ENCODE results near the gene CGB7. TPM values are rescaled to one million over a fixed set of nuclear protein-coding genes. Genes with fewer than 3 reads are reported as not detected.
A peak's percentile ranks its signal among the peaks of the same experiment; 100 is the strongest.

The CGB7 gene
- total RNA-seq, 1 experiment from 2014 or later: 1.2 TPM

DNA sequence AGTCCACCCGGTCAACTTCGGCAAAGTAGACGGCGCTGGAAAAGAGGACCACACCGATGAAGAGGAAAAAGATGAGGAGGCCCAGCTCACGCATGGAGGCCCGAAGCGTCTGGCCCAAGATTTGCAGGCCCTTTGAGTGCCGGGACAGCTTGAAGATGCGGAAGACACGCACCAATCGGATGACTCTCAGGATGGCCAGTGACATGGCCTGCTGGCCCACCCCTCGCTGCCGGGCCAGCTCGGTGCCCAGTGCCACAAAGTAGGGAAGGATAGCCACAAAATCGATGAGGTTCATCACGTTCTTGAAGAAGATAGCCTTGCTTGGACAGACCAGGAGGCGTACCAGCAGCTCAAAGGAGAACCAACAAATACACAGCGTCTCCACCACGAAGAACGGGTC is 12.9 kb upstream of the CGB7 start:
- Histone ChIP-seq H2AFZ (ENCODE audit: low read length) (no peak overlapping the region), H4K8ac (replicated peaks; ENCODE audit: insufficient read length, low read depth, low read length) (no peak overlapping the region), H3K4me1 (ENCODE audit: insufficient read depth, low read length) (peaks cover 2% of the 10 kb centered on the region; the same call in 1 of the 2 replicates), H2BK12ac (ENCODE audit: insufficient read length, low read depth, low read length) (no peak overlapping the region), H2BK15ac (ENCODE audit: low read depth, low read length) (no peak overlapping the region), H3K27ac (ENCODE audit: insufficient read length, low read depth, low read length) (no peak overlapping the region), H2AK5ac (ENCODE audit: insufficient read length, low read length) (no peak overlapping the region), H3K14ac (ENCODE audit: insufficient read depth, low read length) (no peak overlapping the region), H3K23me2 (ENCODE audit: insufficient read length, low read depth, low read length, poor library complexity, severe bottlenecking) (peaks cover 1% of the 10 kb centered on the region), H3K79me1 (ENCODE audit: insufficient read depth, low read depth, low read length, poor library complexity, severe bottlenecking) (no peaks in the 10 kb centered on the region), H3K27me3 (ENCODE audit: insufficient read depth, low read length) (peaks cover 49% of the 10 kb centered on the region), H4K5ac (ENCODE audit: insufficient read length, low read depth, low read length) (no peak overlapping the region), H3K4me2 (ENCODE audit: insufficient read depth, insufficient read length, low read length) (no peak overlapping the region), H3T11ph (ENCODE audit: low read length) (no peak overlapping the region), H3K23ac (ENCODE audit: insufficient read length, low read depth, low read length) (no peak overlapping the region), H3K18ac (ENCODE audit: insufficient read length, low read depth, low read length) (no peak overlapping the region), H3K56ac (ENCODE audit: insufficient read length, low read depth, low read length) (no peak overlapping the region), H4K91ac (ENCODE audit: insufficient read length, low read depth, low read length) (no peak overlapping the region), H3K9ac (ENCODE audit: extremely low read depth, insufficient read length, low read length) (no peak overlapping the region), H2BK5ac (ENCODE audit: insufficient read length, low read length) (no peak overlapping the region), H3K4ac (ENCODE audit: low read depth, low read length) (no peak overlapping the region), H2BK20ac (ENCODE audit: low read depth, low read length, poor library complexity, severe bottlenecking) (no peak overlapping the region), H3K79me2 (ENCODE audit: insufficient read depth, low read length) (no peaks in the 10 kb centered on the region), H2BK120ac (ENCODE audit: low read depth, low read length, poor library complexity, severe bottlenecking) (no peak overlapping the region), H4K20me1 (ENCODE audit: control insufficient read depth, insufficient read depth, insufficient read length) (no peaks in the 10 kb centered on the region), H3K9me3 (ENCODE audit: control insufficient read depth, low read depth, low read length) (no peaks in the 10 kb centered on the region)
- H3K9me3 Mint-ChIP-seq: peaks cover 9 to 18% of the 10 kb centered on the region in 2 experiments; a peak in 4 of 5 replicates
- no peak for DNase-seq
- peaks cover 93% of the 10 kb centered on the region for H3K27me3 Mint-ChIP-seq (ENCODE audit: low read depth)
- WGBS (ENCODE audit: extremely low coverage, insufficient read length, low lambda C conversion rate): no CpG with 5 or more reads among the region's 21 CpGs
- H3K36me3 Mint-ChIP-seq (ENCODE audit: insufficient read depth in 1 of 3, low read depth in 3 of 3): peaks cover 0 to 4% (median 3%) of the 10 kb centered on the region in 3 experiments; a peak in 3 of 7 replicates
- TF ChIP-seq, protein P1, sequence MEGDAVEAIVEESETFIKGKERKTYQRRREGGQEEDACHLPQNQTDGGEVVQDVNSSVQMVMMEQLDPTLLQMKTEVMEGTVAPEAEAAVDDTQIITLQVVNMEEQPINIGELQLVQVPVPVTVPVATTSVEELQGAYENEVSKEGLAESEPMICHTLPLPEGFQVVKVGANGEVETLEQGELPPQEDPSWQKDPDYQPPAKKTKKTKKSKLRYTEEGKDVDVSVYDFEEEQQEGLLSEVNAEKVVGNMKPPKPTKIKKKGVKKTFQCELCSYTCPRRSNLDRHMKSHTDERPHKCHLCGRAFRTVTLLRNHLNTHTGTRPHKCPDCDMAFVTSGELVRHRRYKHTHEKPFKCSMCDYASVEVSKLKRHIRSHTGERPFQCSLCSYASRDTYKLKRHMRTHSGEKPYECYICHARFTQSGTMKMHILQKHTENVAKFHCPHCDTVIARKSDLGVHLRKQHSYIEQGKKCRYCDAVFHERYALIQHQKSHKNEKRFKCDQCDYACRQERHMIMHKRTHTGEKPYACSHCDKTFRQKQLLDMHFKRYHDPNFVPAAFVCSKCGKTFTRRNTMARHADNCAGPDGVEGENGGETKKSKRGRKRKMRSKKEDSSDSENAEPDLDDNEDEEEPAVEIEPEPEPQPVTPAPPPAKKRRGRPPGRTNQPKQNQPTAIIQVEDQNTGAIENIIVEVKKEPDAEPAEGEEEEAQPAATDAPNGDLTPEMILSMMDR (conservative IDR thresholded peaks at IDR 0.05): no peak
- H3K4me3 Mint-ChIP-seq: peak overlapping the region in 1 of 2 experiments; percentile 18; a peak in 1 of 5 replicates
- H3K27ac Mint-ChIP-seq: no peak overlapping the region
- H3K4me1 Mint-ChIP-seq: peaks cover 21 to 48% of the 10 kb centered on the region in 2 experiments

Measured in H9 (cell line).